H1 (cell line): ENCODE results near the gene FOSL1. TPM values are rescaled to one million over a fixed set of nuclear protein-coding genes. Genes with fewer than 3 reads are reported as not detected.

ENCODE experiments used
- ASH2L ChIP-seq: fragments of 200-600, 300-600 bp; sonication (generic); IDR thresholded peaks from one replicate; pipeline ENCODE4 v1.7.1; 2017; ENCODE audit warnings: low read length
- CBX5 ChIP-seq: fragments of 300-800, 300-1000 bp; sonication (generic); IDR thresholded peaks from 2 replicates; pipeline ENCODE4 v1.7.1; 2016; ENCODE audit warnings: antibody characterized with exemption, low read length, low read depth
- CEBPB ChIP-seq: IDR thresholded peaks from 2 replicates; pipeline ENCODE4 v1.6.1; 2012; ENCODE audit warnings: low read depth, low read length
- CHD1 ChIP-seq: IDR thresholded peaks from 2 replicates; pipeline ENCODE4 v1.6.1; 2012; ENCODE audit warnings: low read depth, low read length, improper control_type of control experiment
- E2F6 ChIP-seq: IDR thresholded peaks from 2 replicates; pipeline ENCODE4 v1.6.1; 2012; ENCODE audit warnings: inconsistent platforms
- EP300 ChIP-seq, 2 experiments: IDR thresholded peaks; 1 replicate in 1 of 2; 2 replicates in 1 of 2; pipeline ENCODE4 v1.6.1; 2011 to 2012; ENCODE audit warnings: low read depth in 2 of 2, low read length in 2 of 2, mild to moderate bottlenecking in 2 of 2, borderline replicate concordance in 1 of 2, inconsistent platforms in 1 of 2, moderate library complexity in 1 of 2
- HDAC2 ChIP-seq, 2 experiments: fragments of 300-600 bp in 1 of 2; sonication (generic) in 1 of 2; IDR thresholded peaks; 2 replicates each; pipeline ENCODE4 v1.6.1; 2011 to 2012; ENCODE audit warnings: low read depth in 2 of 2, low read length in 2 of 2, mild to moderate bottlenecking in 2 of 2, moderate library complexity in 2 of 2, borderline replicate concordance in 1 of 2, inconsistent platforms in 1 of 2
- PHF8 ChIP-seq: fragments of 200-600 bp; sonication (generic); conservative IDR thresholded peaks from 2 replicates; pipeline ENCODE4 v1.7.1; 2012; ENCODE audit warnings: low read depth, mild to moderate bottlenecking, inconsistent platforms, low read length, moderate library complexity
- TEAD4 ChIP-seq: IDR thresholded peaks from 2 replicates; pipeline ENCODE4 v1.6.1; 2012; ENCODE audit warnings: low read depth, low read length, inconsistent platforms, mixed read lengths
- polyA plus RNA-seq, 7 experiments: library from polyadenylated mRNA; depleted of rRNA in 3 of 7; stranded (reverse) in 5 of 7; unstranded in 2 of 7; fragments of >200 nt in 5 of 7; fragments of 200-250 nt in 2 of 7; gene quantifications; 1 replicate in 5 of 7; 2 replicates in 1 of 7; 4 replicates in 1 of 7; pipeline versions ENCODE4 v1.2.1 to v1.2.3, GENCODE V29; 2011 to 2013; ENCODE audit warnings: missing spikeins in 2 of 7, mixed read lengths in 2 of 7
- total RNA-seq: library from RNA; stranded (reverse); fragmentation: NEBNext Ultra II Directional; extraction: Animal tissue kit (Norgen Biotek cat#: 25700); gene quantifications from 2 replicates; pipeline ENCODE4 v1.2.1, GENCODE V29; 2021

FOSL1 gene
- total and polyA plus RNA-seq, 2 of the 8 experiments (the other 6 are each of a cell fraction or from before 2014, with no cell fraction given): 6.3 to 7.2 TPM

GRCh38 chr11:65888163-65888814 is 11.9 kb downstream of the FOSL1 start, which contains the start of gene FIBP (continued):
- TF ChIP-seq EP300 (IDR thresholded peaks at IDR 0.05; ENCODE audit: borderline replicate concordance in 1 of 2, low read depth in 2 of 2, low read length in 2 of 2) (no peak; a peak in 1 of 3 replicates), HDAC2 (IDR thresholded peaks at IDR 0.05; ENCODE audit: borderline replicate concordance in 1 of 2, low read depth in 2 of 2, low read length in 2 of 2) (peak in 1 of 2 experiments; percentile 31; a peak in 1 of 4 replicates), CHD1 (no peak), PHF8 (peak; percentile 89), ASH2L (peak; percentile 60), TEAD4 (0 out of 2 replicates have a peak, but pooled peaks have one; percentile 69), CEBPB (no peak), CBX5 (no peak), E2F6 (peak; percentile 29; the same call in 1 of the 2 replicates)
